ENCODE data around the gene CARNS1.
A peak's percentile ranks its signal among the peaks of the same experiment; 100 is the strongest.

Gene CARNS1

GRCh38 chr11:67432655-67433349, 17.3 kb downstream of the CARNS1 start:
- Histone ChIP-seq H3K4me3 (ENCODE audit: low read length in 2 of 2) (no peak overlapping the region), H3K9ac (ENCODE audit: low read length in 2 of 2) (no peak overlapping the region), H3K4me1 (ENCODE audit: control insufficient read depth, insufficient read depth, low read length) (peaks cover 24% of the 10 kb centered on the region), H3K9me3 (ENCODE audit: control insufficient read depth in 2 of 2, low read length in 2 of 2) (no peaks in the 10 kb centered on the region), H3K36me3 (ENCODE audit: control insufficient read depth in 2 of 2, insufficient read depth in 2 of 2, low read length in 2 of 2) (peaks cover 22 to 32% of the 10 kb centered on the region in 2 donors), H3K27me3 (ENCODE audit: control insufficient read depth in 1 of 2, insufficient read depth in 2 of 2, low read length in 2 of 2) (no peaks in the 10 kb centered on the region), H3K27ac (ENCODE audit: low read length) (no peak overlapping the region)

GRCh38 chr11:67433536-67434394, 18.3 kb downstream of the CARNS1 start:
- no peak overlapping the region for H3K9ac ChIP-seq (ENCODE audit: low read length in 2 of 2)
- peaks cover 19% of the 10 kb centered on the region for H3K4me1 ChIP-seq (ENCODE audit: control insufficient read depth, insufficient read depth, low read length)
- no peak overlapping the region for H3K27ac ChIP-seq (ENCODE audit: low read length)
- peaks cover 22 to 34% of the 10 kb centered on the region in 2 donors for H3K36me3 ChIP-seq (ENCODE audit: control insufficient read depth in 2 of 2, insufficient read depth in 2 of 2, low read length in 2 of 2)
- H3K27me3 ChIP-seq (ENCODE audit: control insufficient read depth in 1 of 2, insufficient read depth in 2 of 2, low read length in 2 of 2) = no peaks in the 10 kb centered on the region
- no peaks in the 10 kb centered on the region for H3K9me3 ChIP-seq (ENCODE audit: control insufficient read depth in 2 of 2, low read length in 2 of 2)
- H3K4me3 ChIP-seq (ENCODE audit: low read length in 2 of 2) = no peak overlapping the region

GRCh38 chr11:67434395-67434881, 19.0 kb downstream of the CARNS1 start:
- H3K4me3 ChIP-seq (ENCODE audit: low read length in 2 of 2) = no peak overlapping the region
- H3K4me1 ChIP-seq (ENCODE audit: control insufficient read depth, insufficient read depth, low read length) = peaks cover 15% of the 10 kb centered on the region
- H3K27ac ChIP-seq (ENCODE audit: low read length) = no peak overlapping the region
- no peaks in the 10 kb centered on the region for H3K9me3 ChIP-seq (ENCODE audit: control insufficient read depth in 2 of 2, low read length in 2 of 2)
- H3K27me3 ChIP-seq (ENCODE audit: control insufficient read depth in 1 of 2, insufficient read depth in 2 of 2, low read length in 2 of 2) = no peaks in the 10 kb centered on the region
- no peak overlapping the region for H3K9ac ChIP-seq (ENCODE audit: low read length in 2 of 2)
- H3K36me3 ChIP-seq (ENCODE audit: control insufficient read depth in 2 of 2, insufficient read depth in 2 of 2, low read length in 2 of 2) = peaks cover 22 to 31% of the 10 kb centered on the region in 2 donors

GRCh38 chr11:67435031-67435726, 19.7 kb downstream of the CARNS1 start:
- H3K4me1 ChIP-seq (ENCODE audit: control insufficient read depth, insufficient read depth, low read length) = peaks cover 13% of the 10 kb centered on the region
- no peaks in the 10 kb centered on the region for H3K27me3 ChIP-seq (ENCODE audit: control insufficient read depth in 1 of 2, insufficient read depth in 2 of 2, low read length in 2 of 2)
- H3K9me3 ChIP-seq (ENCODE audit: control insufficient read depth in 2 of 2, low read length in 2 of 2) = no peaks in the 10 kb centered on the region
- no peak overlapping the region for H3K9ac ChIP-seq (ENCODE audit: low read length in 2 of 2)
- no peak overlapping the region for H3K4me3 ChIP-seq (ENCODE audit: low read length in 2 of 2)
- H3K27ac ChIP-seq (ENCODE audit: low read length) = no peak overlapping the region
- H3K36me3 ChIP-seq (ENCODE audit: control insufficient read depth in 2 of 2, insufficient read depth in 2 of 2, low read length in 2 of 2) = peaks cover 18 to 31% of the 10 kb centered on the region in 2 donors

GRCh38 chr11:67435727-67436458, 20.4 kb downstream of the CARNS1 start:
- peak overlapping the region; percentile 18 for H3K27ac ChIP-seq (ENCODE audit: low read length)
- no peaks in the 10 kb centered on the region for H3K27me3 ChIP-seq (ENCODE audit: control insufficient read depth in 1 of 2, insufficient read depth in 2 of 2, low read length in 2 of 2)
- H3K9ac ChIP-seq (ENCODE audit: low read length in 2 of 2) = no peak overlapping the region
- no peak overlapping the region for H3K4me3 ChIP-seq (ENCODE audit: low read length in 2 of 2)
- peaks cover 12% of the 10 kb centered on the region for H3K4me1 ChIP-seq (ENCODE audit: control insufficient read depth, insufficient read depth, low read length)
- H3K36me3 ChIP-seq (ENCODE audit: control insufficient read depth in 2 of 2, insufficient read depth in 2 of 2, low read length in 2 of 2) = peaks cover 18 to 33% of the 10 kb centered on the region in 2 donors
- no peaks in the 10 kb centered on the region for H3K9me3 ChIP-seq (ENCODE audit: control insufficient read depth in 2 of 2, low read length in 2 of 2)

- Histone ChIP-seq H3K27ac (ENCODE audit: low read length) (peak overlapping the region; percentile 18), H3K36me3 (ENCODE audit: control insufficient read depth in 2 of 2, insufficient read depth in 2 of 2, low read length in 2 of 2) (peaks cover 18 to 34% of the 10 kb centered on the region in 2 donors)
Measured at GRCh38 chr11:67436459-67437081, 21.1 kb downstream of the CARNS1 start.

GRCh38 chr11:67437082-67437808, 21.8 kb downstream of the CARNS1 start, which contains the start of gene PTPRCAP:
PTPRCAP (minus strand) TSS chr11:67437682; CDS start chr11:67437619, 63 bp downstream.
- H3K4me3 ChIP-seq (ENCODE audit: low read length in 2 of 2) = no peak within 1 kb of the TSS
- H3K4me1 ChIP-seq (ENCODE audit: control insufficient read depth, insufficient read depth, low read length) = peaks cover 18% of the 10 kb centered on the region
- H3K9me3 ChIP-seq (ENCODE audit: control insufficient read depth in 2 of 2, low read length in 2 of 2) = no peaks in the 10 kb centered on the region
- no peak within 1 kb of the TSS for H3K9ac ChIP-seq (ENCODE audit: low read length in 2 of 2)
- peaks cover 18 to 32% of the 10 kb centered on the region in 2 donors for H3K36me3 ChIP-seq (ENCODE audit: control insufficient read depth in 2 of 2, insufficient read depth in 2 of 2, low read length in 2 of 2)
- no peaks in the 10 kb centered on the region for H3K27me3 ChIP-seq (ENCODE audit: control insufficient read depth in 1 of 2, insufficient read depth in 2 of 2, low read length in 2 of 2)
- peak within 1 kb of the TSS; percentile 11 for H3K27ac ChIP-seq (ENCODE audit: low read length)

More at GRCh38 chr11:67436459-67437081, 21.1 kb downstream of the CARNS1 start:
- Histone ChIP-seq H3K4me3 (ENCODE audit: low read length in 2 of 2) (no peak overlapping the region), H3K4me1 (ENCODE audit: control insufficient read depth, insufficient read depth, low read length) (peaks cover 12% of the 10 kb centered on the region), H3K27me3 (ENCODE audit: control insufficient read depth in 1 of 2, insufficient read depth in 2 of 2, low read length in 2 of 2) (no peaks in the 10 kb centered on the region), H3K9me3 (ENCODE audit: control insufficient read depth in 2 of 2, low read length in 2 of 2) (no peaks in the 10 kb centered on the region), H3K9ac (ENCODE audit: low read length in 2 of 2) (no peak overlapping the region)

GRCh38 chr11:67437809-67438157, 22.3 kb downstream of the CARNS1 start:
- peaks cover 14 to 27% of the 10 kb centered on the region in 2 donors for H3K36me3 ChIP-seq (ENCODE audit: control insufficient read depth in 2 of 2, insufficient read depth in 2 of 2, low read length in 2 of 2)
- H3K27me3 ChIP-seq (ENCODE audit: control insufficient read depth in 1 of 2, insufficient read depth in 2 of 2, low read length in 2 of 2) = no peaks in the 10 kb centered on the region
- H3K9ac ChIP-seq (ENCODE audit: low read length in 2 of 2) = no peak overlapping the region
- H3K27ac ChIP-seq (ENCODE audit: low read length) = no peak overlapping the region
- no peaks in the 10 kb centered on the region for H3K9me3 ChIP-seq (ENCODE audit: control insufficient read depth in 2 of 2, low read length in 2 of 2)
- H3K4me1 ChIP-seq (ENCODE audit: control insufficient read depth, insufficient read depth, low read length) = peaks cover 23% of the 10 kb centered on the region
- no peak overlapping the region for H3K4me3 ChIP-seq (ENCODE audit: low read length in 2 of 2)

- no peaks in the 10 kb centered on the region for H3K9me3 ChIP-seq (ENCODE audit: control insufficient read depth in 2 of 2, low read length in 2 of 2)
- peaks cover 27% of the 10 kb centered on the region for H3K4me1 ChIP-seq (ENCODE audit: control insufficient read depth, insufficient read depth, low read length)
- H3K27ac ChIP-seq (ENCODE audit: low read length) = no peak overlapping the region
- H3K4me3 ChIP-seq (ENCODE audit: low read length in 2 of 2) = no peak overlapping the region
- H3K27me3 ChIP-seq (ENCODE audit: control insufficient read depth in 1 of 2, insufficient read depth in 2 of 2, low read length in 2 of 2) = no peaks in the 10 kb centered on the region
- H3K9ac ChIP-seq (ENCODE audit: low read length in 2 of 2) = no peak overlapping the region
- peaks cover 13 to 22% of the 10 kb centered on the region in 2 donors for H3K36me3 ChIP-seq (ENCODE audit: control insufficient read depth in 2 of 2, insufficient read depth in 2 of 2, low read length in 2 of 2)
Measured at GRCh38 chr11:67438158-67438902, 22.9 kb downstream of the CARNS1 start.
